RPMI7951 (cell line): Measurements from ENCODE around the gene RPS6KA5. TPM values are rescaled to one million over a fixed set of nuclear protein-coding genes. Genes with fewer than 3 reads are reported as not detected.
"Not testable (repeated sequence)": the region's sequence is repeated elsewhere in the genome, so short reads cannot be mapped to it uniquely, and the experiment has no call there.

ENCODE experiments used
- DNase-seq: peaks from one replicate; pipeline ENCODE4 v3.0.0-alpha.2; 2012; ENCODE audit warnings: low read depth
- total RNA-seq: library from RNA; depleted of rRNA; stranded (reverse); fragments of >200 nt; shearing (Covaris generic); gene quantifications from 2 replicates; pipeline ENCODE4 v1.2.3, GENCODE V29; 2014

RPS6KA5 gene
- total RNA-seq, 1 experiment from 2014 or later = 2.3 TPM

- no peak for DNase-seq
These were observed 223.8 kb downstream of the RPS6KA5 start for GRCh38 chr14:90836692-90837063.

- DNase-seq = no peak
These were observed 228.6 kb downstream of the RPS6KA5 start for GRCh38 chr14:90831821-90832220.

GRCh38 chr14:90830931-90831701 is 229.3 kb downstream of the RPS6KA5 start:
- DNase-seq = no peak

GRCh38 chr14:90829677-90830076 is 230.8 kb downstream of the RPS6KA5 start:
- no peak for DNase-seq

- peak; percentile 24 for DNase-seq
These were observed 231.6 kb downstream of the RPS6KA5 start for GRCh38 chr14:90828642-90829487.

GRCh38 chr14:90827919-90828610 is 232.4 kb downstream of the RPS6KA5 start:
- peak; percentile 86 for DNase-seq

GRCh38 chr14:90823542-90823941 is 236.9 kb downstream of the RPS6KA5 start:
- DNase-seq = not testable (repeated sequence)

- peak; percentile 68 for DNase-seq
These were observed 239.5 kb downstream of the RPS6KA5 start for GRCh38 chr14:90820958-90821357.

- no peak for DNase-seq
These were observed 240.6 kb downstream of the RPS6KA5 start for GRCh38 chr14:90819734-90820393.

GRCh38 chr14:90818715-90819114 is 241.7 kb downstream of the RPS6KA5 start:
- no peak for DNase-seq

- no peak for DNase-seq
These were observed 243.6 kb downstream of the RPS6KA5 start for GRCh38 chr14:90816681-90817436.

GRCh38 chr14:90815822-90816662 is 244.4 kb downstream of the RPS6KA5 start, which contains the start of gene TTC7B:
Gene TTC7B (minus strand): TSS chr14:90816430. CDS start chr14:90816295, 135 bp downstream.
- DNase-seq = peak; percentile 22

- no peak for DNase-seq
These were observed 244.9 kb downstream of the RPS6KA5 start for GRCh38 chr14:90815572-90815821.

- no peak for DNase-seq
These were observed 245.5 kb downstream of the RPS6KA5 start for GRCh38 chr14:90814806-90815571.

GRCh38 chr14:90813442-90813841 is 247.0 kb downstream of the RPS6KA5 start:
- no peak for DNase-seq

- DNase-seq = no peak
These were observed 248.3 kb downstream of the RPS6KA5 start for GRCh38 chr14:90812109-90812508.

- DNase-seq = no peak
These were observed 248.8 kb downstream of the RPS6KA5 start for GRCh38 chr14:90811641-90812040.

- DNase-seq = no peak
These were observed 249.6 kb downstream of the RPS6KA5 start for GRCh38 chr14:90810806-90811205.

- DNase-seq = no peak
These were observed 250.7 kb downstream of the RPS6KA5 start for GRCh38 chr14:90809530-90810312.
